Activated B cell treated with CpG ODN at 0.5 μM for 24 hours (primary cell): Measurements from ENCODE around the gene CCL11. TPM values are rescaled to one million over a fixed set of nuclear protein-coding genes. Genes with fewer than 3 reads are reported as not detected.

Experiments used
- ATAC-seq: fragments of 200-7000 bp; cut with Tn5 transposase; one replicate; pipeline ENCODE4 v1.10.0; 2021; ENCODE audit warnings: low read depth, mild to moderate bottlenecking, moderate library complexity
- CTCF ChIA-PET: fragments of 350-600 bp; sonication (Branson Sonifier 250); formaldehyde crosslinking; loops from one replicate; lab custom pipeline; 2021; ENCODE audit warnings: antibody characterized with exemption; lab: Charles Lee
- POLR2A ChIA-PET: fragments of 350-600 bp; sonication (Branson Sonifier 250); formaldehyde crosslinking; loops from one replicate; lab custom pipeline; 2021; ENCODE audit warnings: antibody characterized with exemption; lab: Charles Lee
- DNase-seq: peaks from one replicate; pipeline ENCODE4 v3.0.0; 2022
- H3K27ac Mint-ChIP-seq: one replicate; pipeline ENCODE4 v1.8.0; 2020; ENCODE audit warnings: mixed read lengths
- H3K27me3 Mint-ChIP-seq: one replicate; pipeline ENCODE4 v1.8.0; 2021; ENCODE audit warnings: mixed read lengths
- H3K36me3 Mint-ChIP-seq: one replicate; pipeline ENCODE4 v1.8.0; 2021; ENCODE audit warnings: low read depth, mixed read lengths
- H3K4me1 Mint-ChIP-seq: one replicate; pipeline ENCODE4 v1.8.0; 2021; ENCODE audit warnings: mixed read lengths
- H3K4me3 Mint-ChIP-seq: one replicate; pipeline ENCODE4 v1.8.0; 2020; ENCODE audit warnings: mild to moderate bottlenecking, mixed read lengths
- H3K9me3 Mint-ChIP-seq: one replicate; pipeline ENCODE4 v1.8.0; 2020; ENCODE audit warnings: mixed read lengths
- intact Hi-C: fragments of 100-400 bp; cut with micrococcal nuclease; formaldehyde crosslinking; loops from one replicate; pipeline ENCODE4 v1.15.1; 2024
- total RNA-seq: library from RNA; stranded (reverse); gene quantifications from 2 replicates; pipeline ENCODE4 v1.2.3, GENCODE V29; 2022
- TF ChIP-seq, protein P1 (sequence below): fragments of 200-600 bp; IDR thresholded peaks from one replicate; pipeline ENCODE4 v1.8.0; 2022; ENCODE audit warnings: antibody characterized with exemption, mild to moderate bottlenecking

The CCL11 gene
- total RNA-seq, 1 donor from 2014 or later, result not detected

- Mint-ChIP-seq H3K4me3 (no peak overlapping the region), H3K27ac (no peak overlapping the region), H3K4me1 (peaks cover 12% of the 10 kb centered on the region), H3K36me3 (no peaks in the 10 kb centered on the region), H3K9me3 (no peaks in the 10 kb centered on the region), H3K27me3 (peaks cover 36% of the 10 kb centered on the region)
- ChIA-PET CTCF (interaction anchor here (1.1 kb wide), 1 partner anchor 106 kb away, joined by 3 read pairs; no protein-coding TSS in a partner anchor), POLR2A (no interaction called here)
- TF ChIP-seq, protein P1, sequence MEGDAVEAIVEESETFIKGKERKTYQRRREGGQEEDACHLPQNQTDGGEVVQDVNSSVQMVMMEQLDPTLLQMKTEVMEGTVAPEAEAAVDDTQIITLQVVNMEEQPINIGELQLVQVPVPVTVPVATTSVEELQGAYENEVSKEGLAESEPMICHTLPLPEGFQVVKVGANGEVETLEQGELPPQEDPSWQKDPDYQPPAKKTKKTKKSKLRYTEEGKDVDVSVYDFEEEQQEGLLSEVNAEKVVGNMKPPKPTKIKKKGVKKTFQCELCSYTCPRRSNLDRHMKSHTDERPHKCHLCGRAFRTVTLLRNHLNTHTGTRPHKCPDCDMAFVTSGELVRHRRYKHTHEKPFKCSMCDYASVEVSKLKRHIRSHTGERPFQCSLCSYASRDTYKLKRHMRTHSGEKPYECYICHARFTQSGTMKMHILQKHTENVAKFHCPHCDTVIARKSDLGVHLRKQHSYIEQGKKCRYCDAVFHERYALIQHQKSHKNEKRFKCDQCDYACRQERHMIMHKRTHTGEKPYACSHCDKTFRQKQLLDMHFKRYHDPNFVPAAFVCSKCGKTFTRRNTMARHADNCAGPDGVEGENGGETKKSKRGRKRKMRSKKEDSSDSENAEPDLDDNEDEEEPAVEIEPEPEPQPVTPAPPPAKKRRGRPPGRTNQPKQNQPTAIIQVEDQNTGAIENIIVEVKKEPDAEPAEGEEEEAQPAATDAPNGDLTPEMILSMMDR, result no peak
- DNase-seq (no peak), ATAC-seq (no peak)
- intact Hi-C loops, result no loop called here
Measured at GRCh38 chr17:34255381-34255732, 30.2 kb upstream of the CCL11 start.

DNA sequence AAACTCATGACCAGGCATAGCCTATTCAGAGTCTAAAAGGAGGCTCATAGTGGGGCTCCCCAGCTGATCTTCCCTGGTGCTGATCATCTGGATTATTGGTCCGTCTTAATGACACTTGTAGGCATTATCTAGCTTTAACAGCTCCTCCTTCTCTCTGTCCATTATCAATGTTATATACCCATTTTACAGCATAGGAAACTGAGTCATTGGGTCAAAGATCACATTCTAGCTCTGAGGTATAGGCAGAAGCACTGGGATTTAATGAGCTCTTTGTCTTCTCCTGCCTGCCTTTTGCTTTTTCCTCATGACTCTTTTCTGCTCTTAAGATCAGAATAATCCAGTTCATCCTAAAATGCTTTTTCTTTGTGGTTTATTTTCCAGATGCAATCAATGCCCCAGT, 29.7 kb upstream of the CCL11 start:
- H3K4me1 Mint-ChIP-seq, result peaks cover 12% of the 10 kb centered on the region
- intact Hi-C loops, result no loop called here
- H3K36me3 Mint-ChIP-seq, result no peaks in the 10 kb centered on the region
- H3K4me3 Mint-ChIP-seq, result no peak overlapping the region
- H3K27ac Mint-ChIP-seq, result no peak overlapping the region
- ChIA-PET POLR2A (no interaction called here), CTCF (interaction anchor here (1.1 kb wide), 1 partner anchor 105 kb away, joined by 3 read pairs; no protein-coding TSS in a partner anchor)
- DNase-seq (no peak), ATAC-seq (no peak)
- H3K27me3 Mint-ChIP-seq, result peaks cover 41% of the 10 kb centered on the region
- no peaks in the 10 kb centered on the region for H3K9me3 Mint-ChIP-seq
- TF ChIP-seq, protein P1, result no peak

DNA sequence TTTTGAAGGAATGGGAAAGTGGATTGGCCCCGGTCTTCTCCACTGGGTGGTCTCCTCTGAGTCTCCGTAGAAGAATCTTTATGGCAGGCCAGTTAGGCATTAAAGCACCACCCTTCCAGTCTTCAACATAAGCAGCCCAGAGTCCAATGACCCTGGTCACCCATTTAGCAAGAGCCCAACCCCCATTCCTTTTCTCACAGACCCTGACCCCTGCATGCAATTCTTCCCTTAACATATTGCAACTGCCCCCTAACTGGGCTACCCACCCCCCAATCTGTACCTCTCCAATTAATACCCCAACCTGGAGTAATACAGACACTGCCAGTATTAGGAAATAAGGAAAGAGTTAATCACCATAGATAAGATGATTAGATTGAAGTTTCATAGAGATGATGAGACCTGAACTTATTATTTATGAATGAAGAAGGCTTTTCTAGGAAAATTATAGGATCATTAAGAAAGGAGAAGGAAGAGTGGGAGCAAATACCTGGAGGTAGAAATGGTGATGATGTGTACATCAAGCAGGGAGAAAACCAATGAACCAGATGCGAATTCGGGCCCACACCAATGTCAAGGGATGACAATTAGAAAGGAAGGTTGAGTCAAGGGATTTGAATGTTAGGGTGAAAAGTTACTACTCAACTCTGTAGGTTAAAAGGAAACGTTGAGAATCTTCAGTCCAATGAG, 28.1 kb upstream of the CCL11 start:
- peaks cover 42% of the 10 kb centered on the region for H3K27me3 Mint-ChIP-seq
- H3K36me3 Mint-ChIP-seq, result no peaks in the 10 kb centered on the region
- TF ChIP-seq, protein P1, result no peak
- CTCF ChIA-PET, result no interaction called here
- DNase-seq (no peak), ATAC-seq (no peak)
- peaks cover 7% of the 10 kb centered on the region for H3K4me1 Mint-ChIP-seq
- H3K4me3 Mint-ChIP-seq, result no peak overlapping the region
- POLR2A ChIA-PET, result no interaction called here
- intact Hi-C loops, result no loop called here
- no peak overlapping the region for H3K27ac Mint-ChIP-seq
- H3K9me3 Mint-ChIP-seq, result no peaks in the 10 kb centered on the region

- intact Hi-C loops, result no loop called here
- CTCF ChIA-PET, result no interaction called here
- ATAC-seq (no peak), DNase-seq (no peak)
- no peak overlapping the region for H3K27ac Mint-ChIP-seq
- H3K36me3 Mint-ChIP-seq, result no peaks in the 10 kb centered on the region
- no peaks in the 10 kb centered on the region for H3K9me3 Mint-ChIP-seq
- TF ChIP-seq, protein P1, result no peak
- H3K27me3 Mint-ChIP-seq, result peaks cover 39% of the 10 kb centered on the region
- POLR2A ChIA-PET, result no interaction called here
- H3K4me1 Mint-ChIP-seq, result peaks cover 5% of the 10 kb centered on the region
- H3K4me3 Mint-ChIP-seq, result no peak overlapping the region
Measured at GRCh38 chr17:34257986-34258326, 27.6 kb upstream of the CCL11 start.

DNA sequence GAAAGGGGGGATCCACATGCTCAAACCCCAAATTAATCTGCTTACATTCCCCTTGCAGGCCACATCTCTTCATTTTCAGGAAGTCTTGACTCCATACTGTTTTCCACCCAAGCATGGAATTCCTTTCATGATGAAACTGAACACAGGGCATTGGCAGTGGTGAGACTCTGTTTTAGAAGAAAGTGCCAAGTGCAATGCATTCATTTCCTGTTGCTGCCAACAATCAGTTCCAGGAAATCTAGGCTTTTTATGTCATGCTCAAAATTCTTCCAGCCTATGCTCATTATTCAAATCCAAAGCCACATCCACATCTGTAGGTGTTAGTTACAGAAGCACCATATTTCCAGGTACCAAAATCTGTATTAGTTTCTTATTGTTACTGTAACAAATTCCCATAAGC, 26.4 kb upstream of the CCL11 start:
- Mint-ChIP-seq H3K27ac (no peak overlapping the region), H3K27me3 (peaks cover 36% of the 10 kb centered on the region), H3K4me1 (peaks cover 5% of the 10 kb centered on the region), H3K36me3 (no peaks in the 10 kb centered on the region), H3K4me3 (no peak overlapping the region), H3K9me3 (no peaks in the 10 kb centered on the region)
- POLR2A ChIA-PET, result no interaction called here
- DNase-seq (no peak), ATAC-seq (no peak)
- TF ChIP-seq, protein P1, result no peak
- intact Hi-C loops, result no loop called here
- CTCF ChIA-PET, result no interaction called here
